Keratinocyte (primary cell): ENCODE data around the gene TEX38. TPM values are rescaled to one million over a fixed set of nuclear protein-coding genes. Genes with fewer than 3 reads are reported as not detected.
"Not testable (repeated sequence)": the region's sequence is repeated elsewhere in the genome, so short reads cannot be mapped to it uniquely, and the experiment has no call there.

ENCODE experiments used
- DNase-seq: peaks from one replicate; pipeline ENCODE4 v3.0.0-alpha.2; 2011; ENCODE audit warnings: low read depth, missing footprints, low spot score
- FAIRE-seq: peaks from 2 replicates; lab custom pipeline; 2011; peaks lifted over from hg19 to GRCh38; lab: Jason Lieb, UNC
- H2AFZ ChIP-seq: 2 replicates; pipeline ENCODE4 v1.6.0; 2012; ENCODE audit warnings: low read length, control low read depth, inconsistent platforms; ENCODE audit not compliant: control insufficient read depth
- H3K27ac ChIP-seq: 2 replicates; pipeline ENCODE4 v1.5.1; 2011; ENCODE audit warnings: low read length; ENCODE audit not compliant: control insufficient read depth, insufficient read depth
- H3K27me3 ChIP-seq: 3 replicates; pipeline ENCODE4 v1.6.0; 2011; ENCODE audit warnings: low read length; ENCODE audit not compliant: control insufficient read depth, insufficient read depth; ENCODE audit errors: extremely low read depth
- H3K36me3 ChIP-seq, 2 experiments: 2 replicates in 1 of 2; 3 replicates in 1 of 2; pipeline ENCODE4 v1.5.1; 2011; ENCODE audit warnings: low read length in 2 of 2, mild to moderate bottlenecking in 1 of 2; ENCODE audit not compliant: control insufficient read depth in 2 of 2, insufficient read depth in 2 of 2; ENCODE audit errors: extremely low read depth in 1 of 2
- H3K4me1 ChIP-seq: 3 replicates; pipeline ENCODE4 v1.5.1; 2011; ENCODE audit warnings: low read length; ENCODE audit not compliant: control insufficient read depth, insufficient read depth; ENCODE audit errors: extremely low read depth
- H3K4me2 ChIP-seq: 3 replicates; pipeline ENCODE4 v1.6.0; 2011; ENCODE audit warnings: low read depth, low read length; ENCODE audit not compliant: control insufficient read depth, insufficient read depth; ENCODE audit errors: extremely low read depth
- H3K4me3 ChIP-seq, 3 experiments: fragments of 200-600 bp in 1 of 3; sonication (generic) in 1 of 3; 2 replicates in 2 of 3; 3 replicates in 1 of 3; pipeline ENCODE4 v1.5.1; 2011 to 2016; ENCODE audit warnings: low read length in 3 of 3, mild to moderate bottlenecking in 3 of 3, control low read depth in 2 of 3, inconsistent platforms in 1 of 3, low read depth in 1 of 3, mixed read lengths in 1 of 3, mixed run types in 1 of 3, moderate library complexity in 1 of 3; ENCODE audit not compliant: control insufficient read depth in 2 of 3, insufficient read depth in 2 of 3; ENCODE audit errors: extremely low read depth in 1 of 3
- H3K79me2 ChIP-seq: 2 replicates; pipeline ENCODE4 v1.6.0; 2012; ENCODE audit warnings: low read length; ENCODE audit not compliant: control insufficient read depth, insufficient read depth
- H3K9ac ChIP-seq: 3 replicates; pipeline ENCODE4 v1.6.0; 2011; ENCODE audit warnings: low read length; ENCODE audit not compliant: control insufficient read depth, insufficient read depth; ENCODE audit errors: extremely low read depth
- H3K9me1 ChIP-seq: 3 replicates; pipeline ENCODE4 v1.6.0; 2011; ENCODE audit warnings: low read length; ENCODE audit not compliant: control insufficient read depth, insufficient read depth; ENCODE audit errors: extremely low read depth
- H3K9me3 ChIP-seq: 2 replicates; pipeline ENCODE4 v1.5.1; 2012; ENCODE audit warnings: low read depth, low read length; ENCODE audit not compliant: control insufficient read depth
- H4K20me1 ChIP-seq: 3 replicates; pipeline ENCODE4 v1.6.0; 2011; ENCODE audit warnings: low read length; ENCODE audit not compliant: control insufficient read depth, insufficient read depth; ENCODE audit errors: extremely low read depth
- CTCF ChIP-seq, 3 experiments: IDR thresholded peaks in 1 of 3; conservative IDR thresholded peaks in 1 of 3; optimal IDR thresholded peaks in 1 of 3; 2 replicates in 2 of 3; 3 replicates in 1 of 3; pipeline versions ENCODE3 to v1.5.1; 2011; ENCODE audit warnings: low read length in 3 of 3, mild to moderate bottlenecking in 3 of 3, moderate library complexity in 2 of 3, control low read depth in 1 of 3, inconsistent platforms in 1 of 3; ENCODE audit not compliant: insufficient read depth in 2 of 3; ENCODE audit errors: extremely low read depth in 1 of 3
- EZH2 ChIP-seq: IDR thresholded peaks from one replicate; pipeline ENCODE4 v1.6.1; 2012; ENCODE audit warnings: inconsistent platforms, mild to moderate bottlenecking, low read length, moderate library complexity
- dilution Hi-C: fragments of 300-500 bp; cut with MboI; formaldehyde crosslinking; loops from one replicate; pipeline ENCODE4 v1.7.0; 2020; ENCODE audit warnings: low sequenced_read_pairs; ENCODE audit not compliant: extremely low pct_ligation_motif_present
- polyA plus RNA-seq, 5 experiments: library from polyadenylated mRNA; depleted of rRNA in 3 of 5; stranded (reverse) in 3 of 5; stranded (forward) in 1 of 5; unstranded in 1 of 5; fragments of >200 nt; gene quantifications; 1 replicate in 1 of 5; 2 replicates in 3 of 5; 3 replicates in 1 of 5; pipeline versions ENCODE4 v1.2.1 to v1.2.3, GENCODE V29; 2011 to 2012; ENCODE audit warnings: missing spikeins in 2 of 5, low read depth in 1 of 5, low replicate concordance in 1 of 5

The TEX38 gene
- polyA plus RNA-seq, 1 donor (not counting 4 experiments of a cell fraction or from before 2014, with no cell fraction given) = not detected

- H3K4me1 ChIP-seq = no peaks in the 10 kb centered on the region
- no peak overlapping the region for H3K27ac ChIP-seq
- H3K9ac ChIP-seq = no peak overlapping the region
- DNase-seq = no peak
- no peaks in the 10 kb centered on the region for H3K9me1 ChIP-seq
- H3K79me2 ChIP-seq = no peaks in the 10 kb centered on the region
- peaks cover 3% of the 10 kb centered on the region for H4K20me1 ChIP-seq
- no peak for TF ChIP-seq EZH2
- peak in 1 of 3 experiments; percentile 12 for TF ChIP-seq CTCF (optimal IDR thresholded peaks at IDR 0.05 in 1 of 3, IDR thresholded peaks at IDR 0.05 in 1 of 3, conservative IDR thresholded peaks at IDR 0.05 in 1 of 3; ENCODE audit: extremely low read depth in 1 of 3, insufficient read depth in 2 of 3, low read length in 3 of 3)
- no peak overlapping the region for H2AFZ ChIP-seq
- H3K36me3 ChIP-seq = peaks cover 27 to 33% of the 10 kb centered on the region in 2 experiments
- H3K9me3 ChIP-seq = no peaks in the 10 kb centered on the region
- H3K4me2 ChIP-seq = no peak overlapping the region
- H3K4me3 ChIP-seq = no peak overlapping the region
- no peak for FAIRE-seq
- dilution Hi-C loops = no loop called here
- H3K27me3 ChIP-seq = no peaks in the 10 kb centered on the region
These were observed 20.5 kb downstream of the TEX38 start for GRCh38 chr1:46691997-46692790.

GRCh38 chr1:46692811-46693770 is 21.4 kb downstream of the TEX38 start:
- Histone ChIP-seq H3K36me3 (peaks cover 30 to 33% of the 10 kb centered on the region in 2 experiments), H4K20me1 (peaks cover 3% of the 10 kb centered on the region), H3K4me1 (no peaks in the 10 kb centered on the region), H3K4me3 (no peak overlapping the region), H3K9me3 (no peaks in the 10 kb centered on the region), H3K4me2 (no peak overlapping the region), H2AFZ (no peak overlapping the region), H3K9me1 (no peaks in the 10 kb centered on the region), H3K9ac (no peak overlapping the region), H3K27me3 (no peaks in the 10 kb centered on the region), H3K27ac (no peak overlapping the region), H3K79me2 (no peaks in the 10 kb centered on the region)
- TF ChIP-seq EZH2 (no peak), CTCF (optimal IDR thresholded peaks at IDR 0.05 in 1 of 3, IDR thresholded peaks at IDR 0.05 in 1 of 3, conservative IDR thresholded peaks at IDR 0.05 in 1 of 3; ENCODE audit: extremely low read depth in 1 of 3, insufficient read depth in 2 of 3, low read length in 3 of 3) (no peak)
- dilution Hi-C loops = no loop called here
- DNase-seq = no peak
- no peak for FAIRE-seq

GRCh38 chr1:46694676-46695075 is 23.0 kb downstream of the TEX38 start:
- H3K9me3 ChIP-seq, H3K9me1 ChIP-seq, H3K4me3 ChIP-seq, H3K27ac ChIP-seq, H3K4me1 ChIP-seq, H3K79me2 ChIP-seq, FAIRE-seq, DNase-seq, dilution Hi-C loops, H3K9ac ChIP-seq, H4K20me1 ChIP-seq, H3K4me2 ChIP-seq, H2AFZ ChIP-seq, H3K27me3 ChIP-seq: not testable (repeated sequence)
- H3K36me3 ChIP-seq = peaks cover 21 to 22% of the 10 kb centered on the region in 2 experiments
